PFSK-1 (cell line): ENCODE results near the gene RETSAT.

Experiments used
- FOXP2 ChIP-seq: optimal IDR thresholded peaks from 2 replicates; pipeline ENCODE3; 2011; ENCODE audit warnings: borderline replicate concordance, control low read depth, inconsistent platforms; ENCODE audit not compliant: insufficient read depth; ENCODE audit errors: extremely low read length, extremely low read depth
- POLR2AphosphoS5 ChIP-seq: IDR thresholded peaks from 2 replicates; pipeline ENCODE4 v1.6.1; 2012; ENCODE audit warnings: low read depth, mild to moderate bottlenecking, control low read depth, low read length, moderate library complexity
- SIN3A ChIP-seq: IDR thresholded peaks from 2 replicates; pipeline ENCODE4 v1.6.1; 2012; ENCODE audit warnings: mild to moderate bottlenecking, low read length, moderate library complexity, borderline replicate concordance; ENCODE audit not compliant: insufficient read depth
- TAF1 ChIP-seq: IDR thresholded peaks from 2 replicates; pipeline ENCODE4 v1.6.1; 2012; ENCODE audit warnings: low read length, control low read depth, borderline replicate concordance; ENCODE audit not compliant: insufficient read depth
- TF ChIP-seq, protein P1 (sequence below), 2 experiments: IDR thresholded peaks; 2 replicates each; pipeline versions ENCODE4 v1.6.1 to v1.8.0; 2011 to 2012; ENCODE audit warnings: low read depth in 2 of 2, low read length in 2 of 2, control low read depth in 1 of 2, inconsistent platforms in 1 of 2, mild to moderate bottlenecking in 1 of 2, moderate library complexity in 1 of 2; ENCODE audit not compliant: insufficient read depth in 1 of 2

- TF ChIP-seq POLR2AphosphoS5 (no peak), SIN3A (no peak), TAF1 (no peak), FOXP2 (no peak)
- TF ChIP-seq, protein P1, sequence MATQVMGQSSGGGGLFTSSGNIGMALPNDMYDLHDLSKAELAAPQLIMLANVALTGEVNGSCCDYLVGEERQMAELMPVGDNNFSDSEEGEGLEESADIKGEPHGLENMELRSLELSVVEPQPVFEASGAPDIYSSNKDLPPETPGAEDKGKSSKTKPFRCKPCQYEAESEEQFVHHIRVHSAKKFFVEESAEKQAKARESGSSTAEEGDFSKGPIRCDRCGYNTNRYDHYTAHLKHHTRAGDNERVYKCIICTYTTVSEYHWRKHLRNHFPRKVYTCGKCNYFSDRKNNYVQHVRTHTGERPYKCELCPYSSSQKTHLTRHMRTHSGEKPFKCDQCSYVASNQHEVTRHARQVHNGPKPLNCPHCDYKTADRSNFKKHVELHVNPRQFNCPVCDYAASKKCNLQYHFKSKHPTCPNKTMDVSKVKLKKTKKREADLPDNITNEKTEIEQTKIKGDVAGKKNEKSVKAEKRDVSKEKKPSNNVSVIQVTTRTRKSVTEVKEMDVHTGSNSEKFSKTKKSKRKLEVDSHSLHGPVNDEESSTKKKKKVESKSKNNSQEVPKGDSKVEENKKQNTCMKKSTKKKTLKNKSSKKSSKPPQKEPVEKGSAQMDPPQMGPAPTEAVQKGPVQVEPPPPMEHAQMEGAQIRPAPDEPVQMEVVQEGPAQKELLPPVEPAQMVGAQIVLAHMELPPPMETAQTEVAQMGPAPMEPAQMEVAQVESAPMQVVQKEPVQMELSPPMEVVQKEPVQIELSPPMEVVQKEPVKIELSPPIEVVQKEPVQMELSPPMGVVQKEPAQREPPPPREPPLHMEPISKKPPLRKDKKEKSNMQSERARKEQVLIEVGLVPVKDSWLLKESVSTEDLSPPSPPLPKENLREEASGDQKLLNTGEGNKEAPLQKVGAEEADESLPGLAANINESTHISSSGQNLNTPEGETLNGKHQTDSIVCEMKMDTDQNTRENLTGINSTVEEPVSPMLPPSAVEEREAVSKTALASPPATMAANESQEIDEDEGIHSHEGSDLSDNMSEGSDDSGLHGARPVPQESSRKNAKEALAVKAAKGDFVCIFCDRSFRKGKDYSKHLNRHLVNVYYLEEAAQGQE (IDR thresholded peaks at IDR 0.05; ENCODE audit: insufficient read depth in 1 of 2, low read depth in 2 of 2, low read length in 2 of 2): no peak
Measured at GRCh38 chr2:85396531-85397470, 42.5 kb upstream of the RETSAT start.
